ENCODE measurements around the gene AGAP1. TPM values are rescaled to one million over a fixed set of nuclear protein-coding genes. Genes with fewer than 3 reads are reported as not detected.

AGAP1 gene
- total RNA-seq, 1 donor from 2014 or later, result 43.8 TPM

- Mint-ChIP-seq H3K27me3 (ENCODE audit: unreplicated experiment) (no peaks in the 10 kb centered on the region), H3K4me1 (ENCODE audit: unreplicated experiment) (no peaks in the 10 kb centered on the region), H3K9me3 (ENCODE audit: unreplicated experiment) (no peaks in the 10 kb centered on the region), H3K4me3 (ENCODE audit: unreplicated experiment) (no peak overlapping the region), H3K27ac (ENCODE audit: unreplicated experiment) (no peak overlapping the region), H3K36me3 (ENCODE audit: unreplicated experiment) (peaks cover 9% of the 10 kb centered on the region)
- no peak for TF ChIP-seq CTCF (IDR thresholded peaks at IDR 0.05)
- DNase-seq (ENCODE audit: extremely low spot score, unreplicated experiment), result no peak
Measured at GRCh38 chr2:235726554-235726953, 232.7 kb downstream of the AGAP1 start.

GRCh38 chr2:235727174-235727573 lies 233.3 kb downstream of the AGAP1 start:
- Mint-ChIP-seq H3K9me3 (ENCODE audit: unreplicated experiment) (no peaks in the 10 kb centered on the region), H3K4me3 (ENCODE audit: unreplicated experiment) (no peak overlapping the region), H3K27ac (ENCODE audit: unreplicated experiment) (no peak overlapping the region), H3K4me1 (ENCODE audit: unreplicated experiment) (no peaks in the 10 kb centered on the region), H3K36me3 (ENCODE audit: unreplicated experiment) (peaks cover 9% of the 10 kb centered on the region), H3K27me3 (ENCODE audit: unreplicated experiment) (no peaks in the 10 kb centered on the region)
- TF ChIP-seq CTCF (IDR thresholded peaks at IDR 0.05), result no peak
- DNase-seq (ENCODE audit: extremely low spot score, unreplicated experiment), result no peak

- H3K27ac Mint-ChIP-seq (ENCODE audit: unreplicated experiment), result no peak overlapping the region
- no peak for DNase-seq (ENCODE audit: extremely low spot score, unreplicated experiment)
- H3K36me3 Mint-ChIP-seq (ENCODE audit: unreplicated experiment), result peaks cover 4% of the 10 kb centered on the region
- no peak for TF ChIP-seq CTCF (IDR thresholded peaks at IDR 0.05)
- H3K4me1 Mint-ChIP-seq (ENCODE audit: unreplicated experiment), result no peaks in the 10 kb centered on the region
- H3K27me3 Mint-ChIP-seq (ENCODE audit: unreplicated experiment), result no peaks in the 10 kb centered on the region
- no peak overlapping the region for H3K4me3 Mint-ChIP-seq (ENCODE audit: unreplicated experiment)
- H3K9me3 Mint-ChIP-seq (ENCODE audit: unreplicated experiment), result no peaks in the 10 kb centered on the region
Measured at GRCh38 chr2:235727891-235728799, 234.3 kb downstream of the AGAP1 start.

- H3K27me3 Mint-ChIP-seq (ENCODE audit: unreplicated experiment), result no peaks in the 10 kb centered on the region
- no peak overlapping the region for H3K4me3 Mint-ChIP-seq (ENCODE audit: unreplicated experiment)
- DNase-seq (ENCODE audit: extremely low spot score, unreplicated experiment), result no peak
- H3K9me3 Mint-ChIP-seq (ENCODE audit: unreplicated experiment), result no peaks in the 10 kb centered on the region
- peaks cover 6% of the 10 kb centered on the region for H3K36me3 Mint-ChIP-seq (ENCODE audit: unreplicated experiment)
- no peak for TF ChIP-seq CTCF (IDR thresholded peaks at IDR 0.05)
- no peaks in the 10 kb centered on the region for H3K4me1 Mint-ChIP-seq (ENCODE audit: unreplicated experiment)
- H3K27ac Mint-ChIP-seq (ENCODE audit: unreplicated experiment), result no peak overlapping the region
Measured at GRCh38 chr2:235728800-235729556, 235.1 kb downstream of the AGAP1 start.

- Mint-ChIP-seq H3K36me3 (ENCODE audit: unreplicated experiment) (peaks cover 10% of the 10 kb centered on the region), H3K4me3 (ENCODE audit: unreplicated experiment) (no peak overlapping the region), H3K27me3 (ENCODE audit: unreplicated experiment) (no peaks in the 10 kb centered on the region), H3K27ac (ENCODE audit: unreplicated experiment) (no peak overlapping the region), H3K9me3 (ENCODE audit: unreplicated experiment) (no peaks in the 10 kb centered on the region), H3K4me1 (ENCODE audit: unreplicated experiment) (no peaks in the 10 kb centered on the region)
- DNase-seq (ENCODE audit: extremely low spot score, unreplicated experiment), result no peak
- no peak for TF ChIP-seq CTCF (IDR thresholded peaks at IDR 0.05)
Measured at GRCh38 chr2:235729557-235729947, 235.7 kb downstream of the AGAP1 start.

All from osteocyte (in vitro differentiated cells).